ENCODE results near the gene MCOLN2.
"Not testable (repeated sequence)": the region's sequence is repeated elsewhere in the genome, so short reads cannot be mapped to it uniquely, and the experiment has no call there.

The MCOLN2 gene

GRCh38 chr1:84939761-84940160 is 57.2 kb downstream of the MCOLN2 start:
- DNase-seq: no peak

GRCh38 chr1:84939151-84939550 is 57.8 kb downstream of the MCOLN2 start:
- no peak for DNase-seq

DNA sequence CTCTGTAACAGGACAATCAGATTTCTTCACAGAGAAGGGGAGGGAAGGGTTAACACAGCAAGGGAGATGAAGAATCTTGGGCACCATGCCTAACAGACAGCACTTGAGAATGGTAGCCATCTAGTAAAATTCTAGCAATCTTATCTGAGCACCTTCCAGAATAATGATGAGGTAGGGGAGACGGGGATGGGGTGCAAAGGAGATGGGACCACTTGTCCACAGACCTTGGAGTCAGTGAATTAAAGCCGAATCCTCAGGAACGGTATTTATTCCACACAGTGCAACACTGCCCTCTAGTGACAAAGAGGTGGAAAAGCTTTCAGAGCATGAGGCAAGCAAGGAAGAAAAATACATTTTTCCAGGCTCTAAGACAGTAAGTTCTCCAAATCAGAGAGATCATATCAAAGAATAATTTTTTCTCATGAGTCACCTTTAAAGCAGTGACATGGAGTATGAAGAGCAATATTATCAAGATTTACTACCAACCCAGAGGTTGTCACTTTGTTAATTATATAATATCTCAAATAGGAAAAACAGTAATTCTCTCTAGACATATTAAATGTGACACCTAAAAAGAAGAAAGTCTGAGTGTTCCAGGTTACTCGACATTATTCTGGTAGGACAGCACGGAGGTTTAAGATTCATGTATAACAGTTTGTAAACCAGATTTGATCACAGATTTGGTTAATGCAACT is 60.6 kb downstream of the MCOLN2 start:
- DNase-seq: peak; percentile 64

- no peak for DNase-seq
These were observed 63.8 kb downstream of the MCOLN2 start for GRCh38 chr1:84933011-84933611.

- no peak for DNase-seq
These were observed 66.1 kb downstream of the MCOLN2 start for GRCh38 chr1:84930831-84931230.

DNA sequence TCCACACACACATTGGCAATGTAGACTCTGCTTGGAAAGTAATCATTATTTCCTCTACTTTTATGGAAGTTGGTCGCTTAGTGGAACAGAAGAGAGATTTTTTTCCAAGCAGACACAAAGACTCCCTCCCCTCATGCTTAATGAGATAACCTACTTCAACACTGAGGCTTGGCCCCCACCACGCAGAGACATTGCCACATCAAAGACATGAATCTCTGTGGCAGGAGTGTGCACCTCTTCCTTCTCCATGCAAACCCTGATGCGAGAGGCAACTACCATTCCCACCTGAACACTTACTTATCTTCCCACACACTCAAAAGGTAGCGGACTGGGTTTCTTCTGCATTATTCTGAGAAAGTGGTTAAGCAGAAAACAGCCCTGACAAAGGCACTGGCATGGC is 66.6 kb downstream of the MCOLN2 start:
- DNase-seq: no peak

- no peak for DNase-seq
These were observed 67.3 kb downstream of the MCOLN2 start for GRCh38 chr1:84929581-84929980.

GRCh38 chr1:84928979-84929378 is 67.9 kb downstream of the MCOLN2 start:
- no peak for DNase-seq

- DNase-seq: no peak
These were observed 73.6 kb downstream of the MCOLN2 start for GRCh38 chr1:84923317-84923716.

GRCh38 chr1:84920159-84920558 is 76.8 kb downstream of the MCOLN2 start:
- DNase-seq: no peak

DNA sequence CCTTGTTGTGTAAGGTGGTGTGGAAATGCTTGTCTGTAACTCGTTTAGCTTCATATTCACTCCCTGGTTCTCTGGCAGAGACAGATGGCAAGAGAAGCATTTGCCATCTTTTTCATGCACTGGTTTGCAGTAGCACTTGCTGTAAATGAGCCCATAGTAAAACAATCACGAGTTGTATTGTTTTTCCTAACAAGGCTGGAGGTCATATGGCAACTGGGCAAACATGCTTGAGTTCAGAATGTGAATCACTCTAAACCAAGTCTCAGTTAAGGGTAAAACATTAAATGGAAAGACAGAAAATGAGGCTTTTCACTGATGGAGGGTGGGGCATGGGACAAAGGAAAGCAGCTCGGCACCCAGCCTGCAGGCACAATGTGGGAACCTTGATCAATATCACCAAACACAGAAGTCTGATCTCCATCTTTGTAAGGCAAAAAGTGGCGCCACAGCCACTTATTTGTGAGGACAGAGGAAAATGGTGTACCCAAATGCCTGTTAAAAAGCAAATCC is 77.4 kb downstream of the MCOLN2 start:
- no peak for DNase-seq

GRCh38 chr1:84918726-84919336 is 78.1 kb downstream of the MCOLN2 start:
- DNase-seq: no peak

GRCh38 chr1:84916897-84917296 is 80.0 kb downstream of the MCOLN2 start:
- DNase-seq: no peak

DNA sequence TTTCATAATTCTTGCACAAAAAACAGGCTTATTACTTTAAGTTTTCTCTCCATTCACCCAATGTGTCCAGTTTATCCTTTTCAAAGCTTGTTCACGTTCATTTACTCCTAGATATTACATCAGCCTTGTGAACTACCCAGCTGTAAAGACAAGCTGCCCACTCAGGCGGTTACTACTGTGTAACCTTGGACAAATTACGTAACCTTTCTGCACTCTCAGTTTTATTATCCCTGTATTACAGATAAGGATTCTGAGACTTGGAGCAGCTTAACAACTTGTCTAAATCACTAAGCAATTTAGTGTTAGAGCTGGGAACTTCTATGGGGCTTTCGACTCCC is 83.4 kb downstream of the MCOLN2 start:
- DNase-seq: peak; percentile 58

GRCh38 chr1:84912726-84913554 is 84.0 kb downstream of the MCOLN2 start:
- peak; percentile 24 for DNase-seq

GRCh38 chr1:84908746-84909464 is 88.0 kb downstream of the MCOLN2 start:
- not testable (repeated sequence) for DNase-seq

DNA sequence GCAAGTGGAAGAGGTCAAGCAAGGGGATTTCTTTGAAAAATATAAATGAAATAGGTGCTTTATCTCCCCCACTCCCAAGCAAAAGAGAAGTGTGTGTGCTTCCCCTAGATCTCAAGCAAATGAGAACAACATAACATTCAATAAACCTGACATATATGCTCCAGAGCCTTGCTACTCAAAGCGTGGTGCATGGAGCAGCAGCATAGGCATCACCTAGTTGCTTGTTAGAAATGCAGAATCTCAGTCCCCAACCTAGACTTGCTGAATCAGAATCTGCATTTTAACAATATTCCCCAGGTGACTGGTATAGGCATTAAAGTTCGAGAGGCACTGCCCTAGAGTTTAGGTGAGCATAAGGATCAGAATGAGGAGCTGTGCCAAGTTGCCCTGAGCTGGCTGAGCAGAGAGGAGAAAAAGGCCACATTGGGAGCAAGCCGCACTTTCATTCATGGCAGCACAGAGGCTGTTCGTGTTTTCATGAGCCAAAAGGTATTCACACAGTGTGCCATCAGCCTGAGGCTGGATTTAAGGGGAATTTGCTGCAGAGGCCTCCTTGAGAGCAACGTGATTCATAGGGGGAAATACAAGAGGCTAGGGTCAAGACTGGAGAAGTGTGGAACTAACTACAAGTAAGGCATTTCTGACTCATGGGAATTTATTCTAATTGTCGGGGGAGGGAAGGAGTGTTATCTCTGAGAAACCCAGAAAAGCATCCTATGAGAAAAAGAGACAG is 89.7 kb downstream of the MCOLN2 start:
- DNase-seq: no peak

DNA sequence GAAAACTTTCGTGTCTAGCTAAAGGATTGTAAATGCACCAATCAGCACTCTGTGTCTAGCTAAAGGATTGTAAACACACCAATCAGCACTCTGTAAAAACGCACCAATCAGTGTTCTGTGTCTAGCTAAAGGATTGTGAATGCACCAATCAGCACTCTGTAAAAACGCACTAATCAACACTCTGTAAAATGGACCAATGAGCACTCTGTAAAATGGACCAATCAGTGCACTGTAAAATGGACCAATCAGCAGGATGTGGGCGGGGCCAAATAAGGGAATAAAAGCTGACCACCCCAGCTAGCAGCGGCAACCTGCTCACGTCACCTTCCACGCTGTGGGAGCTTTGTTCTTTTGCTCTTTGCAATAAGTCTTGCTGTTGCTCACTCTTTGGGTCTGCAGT is 94.2 kb downstream of the MCOLN2 start:
- not testable (repeated sequence) for DNase-seq

DNA sequence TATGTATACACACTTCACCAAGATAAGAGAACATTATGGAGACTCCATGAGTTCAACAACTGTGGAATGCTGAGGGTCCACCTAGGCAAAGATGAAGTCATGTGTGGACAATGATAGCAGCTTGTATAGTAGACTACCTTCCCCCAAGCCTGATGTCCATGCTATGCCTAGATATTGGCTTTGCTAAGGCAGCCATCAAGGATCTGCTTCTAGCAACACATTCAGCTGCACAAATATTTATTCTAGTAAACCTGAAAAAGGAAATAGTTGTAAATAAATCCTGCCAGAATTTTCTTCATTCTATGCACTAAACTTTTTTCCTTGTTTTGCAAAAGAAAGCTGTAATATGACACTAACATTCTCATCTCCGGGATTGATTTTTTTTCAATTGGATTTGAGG is 96.9 kb downstream of the MCOLN2 start:
- DNase-seq: no peak

DNA sequence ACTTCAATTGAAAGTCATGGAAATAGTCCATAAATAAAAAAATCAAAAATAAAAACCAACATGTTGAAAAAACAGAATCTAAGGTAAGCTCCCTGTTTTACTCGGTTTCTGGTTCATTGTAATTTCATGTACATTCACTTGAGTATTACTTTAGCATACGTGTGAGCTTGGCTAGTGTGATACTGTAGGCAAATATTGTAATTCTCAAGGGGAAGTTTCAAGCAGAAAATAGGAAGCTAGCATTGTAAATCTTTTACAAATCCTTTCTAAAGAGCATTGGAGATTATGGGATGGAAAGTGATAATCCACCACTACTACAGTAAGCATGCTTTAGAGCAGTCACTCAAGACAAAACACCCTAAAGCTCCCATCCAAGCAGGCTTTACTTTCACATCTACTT is 100.6 kb downstream of the MCOLN2 start:
- DNase-seq: no peak

- DNase-seq: peak; percentile 31
These were observed 104.0 kb downstream of the MCOLN2 start, which contains the start of gene LPAR3 for GRCh38 chr1:84892705-84893618. Gene LPAR3 (minus strand): TSS chr1:84893206. CDS start chr1:84866120, 27,086 bp downstream.

All from DMS79 treated with DMSO at 0.1 percent for 48 hours (cell line).